ENCODE measurements around the gene FRMD5. TPM values are rescaled to one million over a fixed set of nuclear protein-coding genes. Genes with fewer than 3 reads are reported as not detected.
A peak's percentile ranks its signal among the peaks of the same experiment; 100 is the strongest.
"Not testable (repeated sequence)": the region's sequence is repeated elsewhere in the genome, so short reads cannot be mapped to it uniquely, and the experiment has no call there.

Gene FRMD5
- total RNA-seq, 2 donors from 2014 or later, result 3.6 to 7.0 TPM

- H3K27ac ChIP-seq (ENCODE audit: low read depth, low read length), result no peak overlapping the region
- no peaks in the 10 kb centered on the region for H3K9me3 ChIP-seq (ENCODE audit: control insufficient read depth, low read length)
- Mint-ChIP-seq H3K27me3 (ENCODE audit: insufficient read depth) (no peaks in the 10 kb centered on the region), H3K36me3 (ENCODE audit: low read depth) (peaks cover 2% of the 10 kb centered on the region), H3K27ac (no peak overlapping the region), H3K9me3 (no peaks in the 10 kb centered on the region), H3K4me1 (no peaks in the 10 kb centered on the region), H3K4me3 (no peak overlapping the region)
- H3K9ac ChIP-seq (ENCODE audit: extremely low read depth, low read length, poor library complexity, severe bottlenecking), result no peak overlapping the region
- H3K4me3 ChIP-seq (ENCODE audit: low read length), result no peak overlapping the region
- WGBS, 2 experiments (ENCODE audit: insufficient coverage in 1 of 2, insufficient read length in 1 of 2), result 91 to 94% methylated on average over 2 of the region's 2 CpGs
- peaks cover 22% of the 10 kb centered on the region for H3K36me3 ChIP-seq (ENCODE audit: control insufficient read depth, insufficient read depth, low read length)
- TF ChIP-seq CTCF (conservative IDR thresholded peaks at IDR 0.05), result no peak
- DNase-seq, result no peak
- no peaks in the 10 kb centered on the region for H3K4me1 ChIP-seq (ENCODE audit: control insufficient read depth, insufficient read depth, low read length)
- no peaks in the 10 kb centered on the region for H3K27me3 ChIP-seq (ENCODE audit: control insufficient read depth, insufficient read depth, low read length, poor library complexity, severe bottlenecking)
These were observed 326.7 kb downstream of the FRMD5 start for GRCh38 chr15:43868406-43868805.

- H3K4me3 Mint-ChIP-seq, result no peak overlapping the region
- H3K36me3 Mint-ChIP-seq (ENCODE audit: low read depth), result peaks cover 3% of the 10 kb centered on the region
- no peaks in the 10 kb centered on the region for H3K9me3 Mint-ChIP-seq
- H3K9me3 ChIP-seq (ENCODE audit: control insufficient read depth, low read length), result no peaks in the 10 kb centered on the region
- no peak overlapping the region for H3K4me3 ChIP-seq (ENCODE audit: low read length)
- WGBS, 2 experiments (ENCODE audit: insufficient coverage in 1 of 2, insufficient read length in 1 of 2), result 91 to 92% methylated on average over 4 to 5 of the region's 5 CpGs
- no peaks in the 10 kb centered on the region for H3K4me1 ChIP-seq (ENCODE audit: control insufficient read depth, insufficient read depth, low read length)
- no peak overlapping the region for H3K27ac Mint-ChIP-seq
- DNase-seq, result peak; percentile 45
- no peak overlapping the region for H3K27ac ChIP-seq (ENCODE audit: low read depth, low read length)
- no peaks in the 10 kb centered on the region for H3K27me3 ChIP-seq (ENCODE audit: control insufficient read depth, insufficient read depth, low read length, poor library complexity, severe bottlenecking)
- no peaks in the 10 kb centered on the region for H3K4me1 Mint-ChIP-seq
- no peaks in the 10 kb centered on the region for H3K27me3 Mint-ChIP-seq (ENCODE audit: insufficient read depth)
- H3K36me3 ChIP-seq (ENCODE audit: control insufficient read depth, insufficient read depth, low read length), result peaks cover 22% of the 10 kb centered on the region
- no peak for TF ChIP-seq CTCF (conservative IDR thresholded peaks at IDR 0.05)
- no peak overlapping the region for H3K9ac ChIP-seq (ENCODE audit: extremely low read depth, low read length, poor library complexity, severe bottlenecking)
These were observed 328.0 kb downstream of the FRMD5 start for GRCh38 chr15:43867096-43867495.

GRCh38 chr15:43866636-43867035 is 328.4 kb downstream of the FRMD5 start:
- H3K4me1 Mint-ChIP-seq; H3K27me3 ChIP-seq (ENCODE audit: control insufficient read depth, insufficient read depth, low read length, poor library complexity, severe bottlenecking); H3K27me3 Mint-ChIP-seq (ENCODE audit: insufficient read depth); H3K9me3 ChIP-seq (ENCODE audit: control insufficient read depth, low read length); DNase-seq; H3K27ac ChIP-seq (ENCODE audit: low read depth, low read length); H3K27ac Mint-ChIP-seq; H3K9me3 Mint-ChIP-seq; H3K4me1 ChIP-seq (ENCODE audit: control insufficient read depth, insufficient read depth, low read length); H3K9ac ChIP-seq (ENCODE audit: extremely low read depth, low read length, poor library complexity, severe bottlenecking); H3K4me3 Mint-ChIP-seq; H3K4me3 ChIP-seq (ENCODE audit: low read length); H3K36me3 Mint-ChIP-seq (ENCODE audit: low read depth): not testable (repeated sequence)
- 93 to 97% methylated on average over 6 to 10 of the region's 10 CpGs for WGBS, 2 experiments (ENCODE audit: insufficient coverage in 1 of 2, insufficient read length in 1 of 2)
- H3K36me3 ChIP-seq (ENCODE audit: control insufficient read depth, insufficient read depth, low read length), result peaks cover 17% of the 10 kb centered on the region

- DNase-seq, result no peak
- Mint-ChIP-seq H3K27ac (no peak overlapping the region), H3K36me3 (ENCODE audit: low read depth) (peaks cover 23% of the 10 kb centered on the region), H3K27me3 (ENCODE audit: insufficient read depth) (no peaks in the 10 kb centered on the region), H3K9me3 (no peaks in the 10 kb centered on the region), H3K4me3 (no peak overlapping the region), H3K4me1 (no peaks in the 10 kb centered on the region)
- Histone ChIP-seq H3K9me3 (ENCODE audit: control insufficient read depth, low read length) (no peaks in the 10 kb centered on the region), H3K27ac (ENCODE audit: low read depth, low read length) (no peak overlapping the region), H3K9ac (ENCODE audit: extremely low read depth, low read length, poor library complexity, severe bottlenecking) (no peak overlapping the region), H3K36me3 (ENCODE audit: control insufficient read depth, insufficient read depth, low read length) (peaks cover 30% of the 10 kb centered on the region), H3K27me3 (ENCODE audit: control insufficient read depth, insufficient read depth, low read length, poor library complexity, severe bottlenecking) (no peaks in the 10 kb centered on the region), H3K4me1 (ENCODE audit: control insufficient read depth, insufficient read depth, low read length) (no peaks in the 10 kb centered on the region), H3K4me3 (ENCODE audit: low read length) (no peak overlapping the region)
- TF ChIP-seq CTCF (conservative IDR thresholded peaks at IDR 0.05), result no peak
- 97 to 100% methylated on average over 2 to 4 of the region's 4 CpGs for WGBS, 2 experiments (ENCODE audit: insufficient coverage in 1 of 2, insufficient read length in 1 of 2)
These were observed 335.5 kb downstream of the FRMD5 start for GRCh38 chr15:43859546-43859945.

Data from endodermal cell (in vitro differentiated cells).